Ovary (tissue), 9 donors: ENCODE data around the gene HDAC7. TPM values are rescaled to one million over a fixed set of nuclear protein-coding genes. Genes with fewer than 3 reads are reported as not detected.

Source experiments
- DNase-seq, 5 donors: peaks; one replicate each; pipeline ENCODE4 v3.0.0-alpha.2; 2019 to 2020
- H3K27ac ChIP-seq, 2 donors: fragments of 200-600 bp; one replicate each; pipeline versions ENCODE4 v1.5.1 to v1.8.0; 2019 to 2022
- H3K27me3 ChIP-seq: fragments of 200-600 bp; one replicate; pipeline ENCODE4 v1.8.0; 2022
- H3K36me3 ChIP-seq: fragments of 200-600 bp; sonication (generic); one replicate; pipeline ENCODE4 v1.5.1; 2019
- H3K4me1 ChIP-seq: one replicate; pipeline ENCODE4 v1.8.1; 2013; ENCODE audit warnings: mild to moderate bottlenecking, moderate library complexity; ENCODE audit not compliant: insufficient read depth
- H3K4me3 ChIP-seq: fragments of 200-600 bp; sonication (generic); one replicate; pipeline ENCODE4 v1.5.1; 2017
- H3K9me3 ChIP-seq, 2 donors: fragments of 200-600 bp in 1 of 2; sonication (generic) in 1 of 2; one replicate each; pipeline versions ENCODE4 v1.5.1 to v1.8.1; 2013 to 2019; ENCODE audit warnings: mild to moderate bottlenecking in 1 of 2, moderate library complexity in 1 of 2
- CTCF ChIP-seq, 3 donors: fragments of 450-650 bp in 2 of 3; fragments of 200-600 bp in 1 of 3; IDR thresholded peaks; one replicate each; pipeline versions ENCODE4 v1.5.1 to v1.8.0; 2016 to 2022; ENCODE audit warnings: antibody characterized with exemption in 3 of 3, mild to moderate bottlenecking in 1 of 3
- EP300 ChIP-seq: sonication (generic); formaldehyde crosslinking; IDR thresholded peaks from one replicate; pipeline ENCODE4 v1.6.1; 2017; ENCODE audit warnings: antibody characterized with exemption
- POLR2A ChIP-seq: fragments of 450-650 bp; IDR thresholded peaks from one replicate; pipeline ENCODE4 v1.6.1; 2017; ENCODE audit warnings: antibody characterized with exemption, mild to moderate bottlenecking, moderate library complexity
- WGBS, 3 donors: extraction: QIAGEN DNeasy Blood & Tissue Kit in 1 of 3; methylation state at CpG; one replicate each; pipeline versions ENCODE4 v1.1.5 to v1.1.7; 2013 to 2017; 5-methylcytosine and 5-hydroxymethylcytosine counted together
- intact Hi-C, 4 donors: fragments of 100-400 bp; cut with DNase I; formaldehyde crosslinking; loops; one replicate each; pipeline versions ENCODE4 v1.11.0 to v1.15.1; 2022 to 2023
- polyA plus RNA-seq, 2 donors: library from polyadenylated mRNA; stranded (reverse); fragments of 200-250 nt in 1 of 2; fragments of 350-450 nt in 1 of 2; fragmentation: Illumina TruSeq in 1 of 2; extraction: RNeasy Lipid Tissue Mini Kit (QIAGEN cat#74804) in 1 of 2; gene quantifications; one replicate each; pipeline ENCODE4 v1.2.3, GENCODE V29; 2013 to 2014
- total RNA-seq, 7 donors: library from RNA; depleted of rRNA in 2 of 7; stranded (reverse); fragments of >200 nt in 2 of 7; fragmentation: NEBNext Ultra II Directional in 3 of 7; extraction: Animal tissue kit (Norgen Biotek cat#: 25700) in 3 of 7; gene quantifications; one replicate each; pipeline versions ENCODE4 v1.1.0 to v1.2.4, GENCODE V29; 2016 to 2023
- donor health status: DM: no; HTN: no; CAD: no; lungs with moderate emphysema.
- donor health status: DM: no; HTN: no; CAD: no.
- donor health status: Bipolar disorder and iron deficiency.
- donor health status: DM: yes; HTN: yes; CAD: no.
- donor health status: DM: no; HTN: no; CAD: no.
- donor health status: DM: yes; HTN: yes; CAD: no.

The HDAC7 gene
- total and polyA plus RNA-seq, 9 donors: 40.1 to 151 (median 102) TPM

GRCh38 chr12:47745485-47746041, 74.1 kb downstream of the HDAC7 start:
- no peak for DNase-seq
- no peaks in the 10 kb centered on the region for H3K9me3 ChIP-seq
- no peaks in the 10 kb centered on the region for H3K36me3 ChIP-seq
- no peaks in the 10 kb centered on the region for H3K27me3 ChIP-seq
- peaks cover 4% of the 10 kb centered on the region for H3K4me1 ChIP-seq
- no peak for TF ChIP-seq CTCF (IDR thresholded peaks at IDR 0.05)
- TF ChIP-seq EP300: no peak
- no peak for TF ChIP-seq POLR2A
- whole genome bisulfite sequencing, 3 donors: 66 to 70% (median 68%) methylated on average over 16 of the region's 16 CpGs
- H3K4me3 ChIP-seq: no peak overlapping the region
- intact Hi-C loops: loop anchor here in 1 of 4 donors (2.0 kb wide), 1 partner anchor 31 kb away; no protein-coding TSS in a partner anchor
- peak overlapping the region in 1 of 2 donors; percentile 23 for H3K27ac ChIP-seq

GRCh38 chr12:47744778-47745436, 74.8 kb downstream of the HDAC7 start:
- 76 to 82% (median 78%) methylated on average over 8 of the region's 8 CpGs for WGBS, 3 donors
- TF ChIP-seq CTCF (IDR thresholded peaks at IDR 0.05) (no peak), POLR2A (no peak), EP300 (no peak)
- no peak for DNase-seq
- Histone ChIP-seq H3K4me1 (no peaks in the 10 kb centered on the region), H3K27ac (no peak overlapping the region), H3K36me3 (no peaks in the 10 kb centered on the region), H3K9me3 (no peaks in the 10 kb centered on the region), H3K4me3 (no peak overlapping the region), H3K27me3 (no peaks in the 10 kb centered on the region)
- intact Hi-C loops: loop anchor here in 2 of 4 donors (2.0 to 5.0 kb wide), 3 partner anchors 32 to 38 kb away; partner anchors contain the start of gene RPAP3 (in 1 of the 2)

- WGBS, 3 donors: 71 to 75% (median 73%) methylated on average over 10 of the region's 10 CpGs
- Histone ChIP-seq H3K4me3 (no peak overlapping the region), H3K4me1 (no peaks in the 10 kb centered on the region), H3K27ac (no peak overlapping the region), H3K36me3 (no peaks in the 10 kb centered on the region), H3K27me3 (no peaks in the 10 kb centered on the region), H3K9me3 (no peaks in the 10 kb centered on the region)
- no peak for DNase-seq
- TF ChIP-seq EP300: no peak
- TF ChIP-seq CTCF (IDR thresholded peaks at IDR 0.05): peak in 1 of 3 donors; percentile 6
- intact Hi-C loops: loop anchor here in 2 of 4 donors (2.0 to 5.0 kb wide), 3 partner anchors 33 to 37 kb away; partner anchors contain the start of gene RPAP3 (in 1 of the 2)
Observed at GRCh38 chr12:47744005-47744651, 75.6 kb downstream of the HDAC7 start.

- no peak overlapping the region for H3K27ac ChIP-seq
- peaks cover 3% of the 10 kb centered on the region for H3K4me1 ChIP-seq
- no peaks in the 10 kb centered on the region for H3K36me3 ChIP-seq
- no peaks in the 10 kb centered on the region for H3K9me3 ChIP-seq
- TF ChIP-seq EP300: no peak
- no peak for TF ChIP-seq CTCF (IDR thresholded peaks at IDR 0.05)
- no peak for TF ChIP-seq POLR2A
- intact Hi-C loops: loop anchor here in 2 of 4 donors (2.0 to 5.0 kb wide), 3 partner anchors 34 to 95 kb away; partner anchors contain the start of gene RPAP3 (in 1 of the 2)
- no peak overlapping the region for H3K4me3 ChIP-seq
- no peaks in the 10 kb centered on the region for H3K27me3 ChIP-seq
- WGBS, 3 donors: 87 to 90% (median 88%) methylated on average over 9 of the region's 9 CpGs
- DNase-seq: no peak
Observed at GRCh38 chr12:47743311-47743860, 76.3 kb downstream of the HDAC7 start.
